ENCODE results near the gene CABLES2. TPM values are rescaled to one million over a fixed set of nuclear protein-coding genes. Genes with fewer than 3 reads are reported as not detected.

Gene CABLES2
- total RNA-seq: 0.28 and 0.74 TPM in 2 replicates

GRCh38 chr20:62407221-62407992 lies at the start of gene CABLES2:
CABLES2 (minus strand) TSS chr20:62407285; CDS start chr20:62407276, 9 bp downstream.

DNA sequence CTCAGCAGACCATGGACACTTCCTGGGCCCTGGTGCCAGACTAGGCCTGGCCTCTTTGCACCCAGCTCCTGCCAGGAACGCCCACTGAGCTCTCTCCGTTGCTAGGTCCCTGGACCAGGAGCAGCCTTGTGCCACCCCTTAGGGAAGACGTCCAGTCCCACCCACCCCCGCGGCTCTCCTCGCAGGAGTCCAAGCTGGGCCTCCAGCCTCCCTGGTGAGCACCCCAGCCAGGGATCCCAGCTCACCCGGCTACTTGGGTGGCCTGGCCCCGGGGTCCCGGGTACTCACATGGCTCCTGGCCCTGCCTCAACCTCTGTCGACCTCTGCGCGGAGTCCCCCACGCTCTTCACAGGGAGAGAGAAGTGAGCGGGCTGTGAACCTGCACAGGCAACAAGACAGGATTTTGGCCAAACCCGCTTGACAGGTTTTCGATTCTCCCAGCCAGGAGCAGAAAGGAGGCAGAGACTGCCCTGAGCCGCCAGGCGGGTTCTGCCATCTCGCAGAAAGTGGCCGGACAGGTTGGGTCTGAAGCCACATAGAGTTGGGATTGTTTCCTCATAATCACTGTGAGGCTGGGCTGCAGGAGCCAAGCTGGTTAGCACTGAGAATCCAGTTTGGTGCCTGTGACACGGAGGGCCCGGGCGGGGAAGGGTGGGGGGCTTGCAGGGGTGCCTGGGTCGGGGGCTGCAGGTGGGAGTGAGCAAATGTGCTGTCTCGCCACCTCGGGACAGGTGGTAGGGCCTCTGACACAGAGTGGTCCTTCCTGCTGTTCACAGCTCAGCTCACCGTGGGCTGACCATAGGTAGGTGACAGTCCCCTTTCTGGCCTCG lies 20.3 kb upstream of the CABLES2 start, which contains the start of gene RBBP8NL:
Gene RBBP8NL, minus strand, starts transcription at position 368 of the 830 bp plus-strand sequence. CDS start 7,892 bp downstream, outside the sequence.

DNA sequence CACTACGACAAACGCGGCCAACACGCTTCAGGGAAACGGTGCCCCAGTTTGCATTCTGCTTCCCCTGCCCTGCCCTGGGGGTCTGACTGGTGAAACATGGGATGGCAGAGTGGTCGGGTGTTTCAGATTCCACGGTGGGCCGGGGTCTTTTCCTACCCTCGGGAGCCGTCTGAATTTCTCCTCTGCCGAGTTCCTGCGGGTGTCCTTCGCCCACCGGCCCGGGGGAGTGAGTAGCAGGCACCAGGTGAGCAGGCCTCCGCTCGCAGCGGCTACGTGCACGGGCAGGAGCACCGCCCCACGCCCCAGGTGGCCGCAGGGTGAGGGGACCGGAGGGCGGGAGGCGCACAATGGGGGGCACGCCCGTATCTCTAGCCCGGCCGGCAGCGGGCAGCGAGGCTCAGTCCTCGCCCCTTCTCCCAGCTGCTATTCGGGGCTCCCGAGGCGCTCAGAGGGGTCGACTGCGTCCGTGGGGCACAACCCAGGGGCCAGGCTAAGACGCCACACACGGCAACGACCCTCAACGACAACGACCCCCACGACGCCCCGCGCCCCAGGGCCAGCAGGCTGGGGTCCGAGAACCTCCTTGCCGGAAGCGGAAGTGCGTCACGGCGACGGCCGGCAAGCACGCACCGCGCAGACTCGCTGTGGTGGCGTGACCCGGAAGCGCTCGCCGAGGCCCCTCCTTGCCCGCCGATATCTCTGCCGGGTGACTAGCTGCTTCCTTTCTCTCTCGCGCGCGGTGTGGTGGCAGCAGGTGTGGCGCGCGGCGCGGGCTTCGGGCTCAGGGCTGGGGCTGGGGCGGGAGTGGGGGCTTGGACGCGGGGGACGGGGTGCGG lies 20.5 kb downstream of the CABLES2 start, which contains the start of gene RPS21:
Gene RPS21, plus strand, starts transcription at position 721 of the 836 bp plus-strand sequence. CDS start 236 bp downstream, outside the sequence.

GRCh38 chr20:62367136-62367632 lies 39.9 kb downstream of the CABLES2 start, which contains the start of gene LAMA5:
LAMA5 (minus strand) TSS chr20:62367312; CDS start chr20:62367245, 67 bp downstream.

Other genes starting within 250 kb of the CABLES2 start
- 18.0 and 18.5 TPM in 2 replicates for gene MTG2, start 224.3 kb downstream of the CABLES2 start, total RNA-seq
- not detected in 2 replicates for gene HRH3, start 187.0 kb downstream of the CABLES2 start, total RNA-seq
- gene OSBPL2, start 168.8 kb downstream of the CABLES2 start, total RNA-seq: 31.0 and 38.8 TPM in 2 replicates
- gene ADRM1, start 104.3 kb downstream of the CABLES2 start, total RNA-seq: 81.5 and 83.8 TPM in 2 replicates
- gene LAMA5, start 40.0 kb downstream of the CABLES2 start, total RNA-seq: 18.0 and 24.0 TPM in 2 replicates
- gene RPS21, start 20.2 kb downstream of the CABLES2 start, total RNA-seq: 1,346 and 1,555 TPM in 2 replicates
- gene RBBP8NL, start 20.3 kb upstream of the CABLES2 start, total RNA-seq: not detected in 2 replicates
- gene GATA5, start 68.7 kb upstream of the CABLES2 start, total RNA-seq: not detected in 2 replicates
- 0.09 and 0.14 TPM in 2 replicates for gene SLCO4A1, start 235.2 kb upstream of the CABLES2 start, total RNA-seq

Measured in smooth muscle cell of bladder (primary cell).